GM19351 (cell line): ENCODE data around the gene OPHN1.
"Not testable (repeated sequence)": the region's sequence is repeated elsewhere in the genome, so short reads cannot be mapped to it uniquely, and the experiment has no call there.

Source experiments
- ATAC-seq: cut with Tn5 transposase; IDR thresholded peaks from one replicate; pipeline ENCODE4 v1.9.1; 2021; ENCODE audit warnings: mild to moderate bottlenecking, moderate library complexity; ENCODE audit not compliant: unreplicated experiment

OPHN1 gene

DNA sequence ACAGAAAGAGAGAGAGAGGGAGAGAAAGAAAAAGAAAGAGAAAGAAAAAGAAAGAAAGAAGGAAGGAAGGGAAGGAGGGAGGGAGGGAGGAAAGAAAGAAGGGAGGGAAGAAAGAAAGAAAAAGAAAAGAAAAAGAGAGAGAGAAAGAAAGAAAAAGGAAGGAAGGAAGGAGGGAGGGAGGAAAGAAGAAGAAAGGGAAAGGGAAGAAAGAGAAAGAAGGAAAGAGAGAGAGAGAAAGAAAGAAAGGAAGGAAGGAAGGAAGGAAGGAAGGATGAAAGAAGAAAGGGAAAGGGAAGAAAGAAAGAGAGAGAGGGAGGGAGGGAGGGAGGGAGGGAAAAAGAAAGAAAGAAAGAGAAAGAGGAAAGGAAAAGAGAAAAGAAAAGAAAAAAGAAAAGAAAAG lies 10.8 kb downstream of the OPHN1 start:
- no peak for ATAC-seq

DNA sequence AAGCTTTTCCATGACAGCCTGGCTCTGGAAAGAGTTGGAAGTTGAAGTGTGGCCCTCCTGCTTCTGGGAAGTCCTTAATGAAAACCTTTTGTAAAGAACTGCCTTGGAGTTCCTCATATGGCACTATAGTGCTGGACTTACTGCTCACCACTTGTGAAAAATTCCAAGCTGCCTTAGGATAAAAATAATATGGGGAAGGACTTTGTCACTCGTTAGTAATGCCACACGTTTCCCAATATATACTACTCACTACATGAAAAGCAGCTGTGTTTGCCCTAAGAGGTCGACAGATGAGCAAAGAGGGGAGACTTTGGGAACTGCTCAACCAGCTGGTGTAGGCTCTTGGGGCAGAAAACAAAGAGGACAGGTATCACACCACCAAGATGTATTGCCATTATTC lies 11.7 kb downstream of the OPHN1 start:
- ATAC-seq = no peak

DNA sequence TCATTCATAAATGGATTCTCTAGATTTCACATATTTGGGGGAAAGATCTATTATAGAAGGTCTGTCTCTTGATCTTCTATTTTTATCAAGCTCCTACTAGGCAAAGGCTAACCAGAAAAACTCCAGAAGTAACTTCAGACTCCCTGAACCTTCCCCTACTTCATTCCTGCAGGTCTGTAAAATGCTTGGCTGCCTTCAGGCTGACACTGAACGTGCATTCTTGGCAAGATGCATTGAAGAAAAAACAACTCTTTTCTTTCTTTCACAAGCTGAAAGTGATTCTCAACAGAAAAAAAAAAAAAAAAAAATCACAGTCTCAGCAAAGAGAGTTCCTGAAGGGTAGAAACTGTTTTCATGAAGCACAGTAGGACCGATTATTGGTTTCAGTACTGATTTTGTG lies 12.7 kb downstream of the OPHN1 start:
- ATAC-seq = no peak

- no peak for ATAC-seq
Measured at GRCh38 chrX:68419975-68420374, 13.3 kb downstream of the OPHN1 start.

DNA sequence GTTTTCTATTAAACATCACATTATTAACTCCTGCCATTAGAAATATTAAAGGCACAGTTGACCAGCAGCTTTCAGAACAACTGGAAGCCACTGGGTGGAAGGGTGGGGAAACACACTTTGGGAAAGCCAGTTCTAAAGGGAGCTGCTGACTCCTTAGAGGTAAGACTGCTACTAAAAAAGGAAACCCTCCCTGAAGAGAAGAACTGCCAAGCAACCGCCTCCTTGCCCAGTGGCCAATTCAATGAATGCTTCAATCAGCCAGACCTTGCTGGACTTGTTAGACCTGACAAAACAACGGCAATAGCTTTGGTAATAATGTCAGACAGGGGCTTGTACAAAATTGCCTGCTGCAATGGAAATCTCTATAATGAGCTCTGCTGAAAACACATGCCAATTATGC lies 15.6 kb downstream of the OPHN1 start:
- no peak for ATAC-seq

DNA sequence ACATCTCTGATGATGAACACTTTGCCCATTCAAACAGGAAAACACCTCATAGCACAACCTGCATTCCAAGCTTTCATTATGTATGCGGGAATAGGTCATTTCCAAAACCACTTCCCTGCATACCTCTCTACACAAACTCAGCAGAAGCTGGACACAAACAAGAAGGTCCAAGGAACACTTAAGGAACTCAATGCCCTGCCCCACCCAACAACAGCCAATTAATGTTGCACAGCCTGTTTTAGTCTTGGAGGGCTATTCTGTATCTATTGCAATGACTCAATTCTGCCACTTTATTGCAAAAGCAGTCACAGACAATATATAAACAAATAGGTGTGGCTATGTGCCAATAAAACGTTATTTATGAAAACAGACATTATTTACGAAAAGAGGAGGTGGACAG lies 16.7 kb downstream of the OPHN1 start:
- no peak for ATAC-seq

DNA sequence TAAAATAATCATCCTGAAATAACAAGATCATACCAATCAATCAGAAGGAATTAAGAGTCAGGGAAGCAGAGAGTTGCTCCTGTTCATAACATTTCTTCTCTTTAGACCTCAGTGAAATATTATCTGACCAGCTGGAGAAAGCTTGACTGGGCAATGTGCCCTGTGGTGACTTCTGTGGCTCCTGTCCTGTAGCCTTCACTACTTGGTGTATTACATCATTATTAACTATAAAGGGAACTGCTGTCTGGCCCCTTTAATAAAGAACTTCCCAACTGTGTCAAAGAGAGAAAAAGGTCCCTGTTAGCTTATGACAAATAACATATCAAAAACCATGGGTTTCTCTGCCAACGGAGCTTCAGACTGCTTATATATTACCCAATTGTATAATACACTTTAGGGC lies 18.0 kb downstream of the OPHN1 start:
- ATAC-seq = no peak

DNA sequence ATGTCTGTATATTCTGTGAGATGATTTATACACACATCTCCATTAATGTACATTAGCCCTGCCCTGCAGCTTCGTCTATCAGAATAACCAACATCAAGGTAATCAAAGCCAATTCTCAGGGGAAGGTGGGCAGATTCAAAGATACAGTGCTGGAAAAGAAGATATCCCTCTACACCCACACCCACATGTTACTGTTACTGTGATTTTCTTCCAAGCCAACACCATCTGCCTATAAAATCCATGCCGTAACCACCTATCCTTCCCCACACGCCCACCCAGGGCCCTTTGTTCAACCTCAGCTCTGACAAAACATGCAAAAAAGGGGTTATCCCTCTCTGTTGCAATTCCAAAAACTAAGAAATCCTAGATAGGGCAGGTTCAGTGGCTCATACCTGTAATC lies 20.0 kb downstream of the OPHN1 start:
- no peak for ATAC-seq

- ATAC-seq = no peak
Measured at GRCh38 chrX:68411729-68412128, 21.6 kb downstream of the OPHN1 start.

DNA sequence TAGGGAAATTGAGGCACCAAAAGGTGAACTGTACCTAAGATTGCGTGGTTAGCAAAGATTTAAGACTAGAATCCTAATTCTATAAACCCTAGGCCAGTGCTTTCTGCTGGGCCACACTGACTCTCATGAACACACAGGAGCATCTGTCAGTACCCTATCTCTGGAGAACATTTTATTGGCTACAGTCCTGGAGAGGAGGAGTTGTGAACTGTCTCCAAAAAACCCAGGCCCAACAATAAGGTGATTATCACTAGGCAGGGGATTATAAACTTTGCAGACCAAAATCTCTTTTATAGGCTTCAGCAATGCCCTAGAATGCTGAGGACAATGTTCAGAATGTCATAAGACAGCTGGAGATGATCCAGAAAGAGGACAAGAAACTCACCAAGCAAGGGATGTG lies 24.1 kb downstream of the OPHN1 start:
- no peak for ATAC-seq

DNA sequence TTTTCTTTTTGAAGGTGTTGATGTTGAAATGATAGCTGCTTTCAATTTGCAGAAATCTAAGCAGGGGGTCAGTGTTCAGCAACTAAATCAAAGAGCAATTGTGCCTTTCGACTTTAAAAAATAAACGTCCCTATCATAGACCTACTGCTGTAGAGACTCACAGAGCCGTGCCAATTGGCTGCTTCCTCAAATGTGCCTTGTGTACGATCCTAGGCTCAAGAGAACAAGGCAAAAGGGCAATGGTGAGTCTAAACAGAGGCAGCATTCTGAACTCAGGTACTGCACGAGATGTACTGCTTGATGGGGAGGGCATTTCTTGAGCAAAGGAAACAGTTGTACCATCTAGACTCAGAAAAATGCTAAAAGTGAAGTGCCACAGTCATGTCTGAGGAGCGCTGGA lies 29.8 kb downstream of the OPHN1 start:
- no peak for ATAC-seq

DNA sequence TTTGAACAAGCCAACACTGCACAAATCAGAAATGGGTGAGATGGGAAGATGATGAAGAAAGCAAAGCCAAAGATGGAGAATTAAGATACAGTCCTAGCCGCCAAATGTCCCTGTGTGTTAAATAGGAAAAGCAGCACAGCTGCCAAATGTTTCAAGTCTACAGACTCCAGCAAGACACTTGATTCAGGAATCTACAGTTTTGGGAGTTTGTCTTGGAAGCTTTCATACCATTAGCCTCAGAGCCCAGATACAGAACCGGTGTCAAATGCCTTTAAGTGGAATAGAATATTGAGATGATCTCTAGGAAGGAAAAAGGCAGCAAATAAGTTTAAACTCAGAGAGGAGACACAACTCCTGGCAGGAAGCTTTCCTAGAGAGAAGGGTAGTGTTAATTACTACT lies 30.3 kb downstream of the OPHN1 start:
- ATAC-seq = no peak

- ATAC-seq = no peak
Measured at GRCh38 chrX:68402094-68402493, 31.2 kb downstream of the OPHN1 start.

- no peak for ATAC-seq
Measured at GRCh38 chrX:68398291-68398690, 35.0 kb downstream of the OPHN1 start.

DNA sequence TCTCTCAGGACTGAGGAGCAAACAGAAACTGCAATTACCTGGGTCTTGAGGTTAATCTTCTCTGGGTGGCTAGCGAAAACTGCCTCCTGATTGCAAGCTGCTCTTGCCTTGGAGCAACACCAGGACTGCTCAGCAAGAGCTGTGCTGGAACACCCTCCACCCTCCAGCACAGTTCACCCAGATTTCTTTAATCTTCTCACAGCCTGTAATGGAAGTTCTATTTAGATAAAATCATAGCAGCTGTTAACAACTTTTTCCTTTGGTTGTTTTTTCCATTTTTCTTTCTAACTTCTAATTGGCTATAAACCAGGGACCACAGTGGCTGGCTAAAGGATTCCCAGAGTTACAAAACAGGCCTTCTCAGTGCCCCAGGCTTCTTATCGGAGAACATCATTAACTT lies 36.3 kb downstream of the OPHN1 start:
- ATAC-seq = no peak

- ATAC-seq = not testable (repeated sequence)
Measured at GRCh38 chrX:68389419-68389960, 43.8 kb downstream of the OPHN1 start.

DNA sequence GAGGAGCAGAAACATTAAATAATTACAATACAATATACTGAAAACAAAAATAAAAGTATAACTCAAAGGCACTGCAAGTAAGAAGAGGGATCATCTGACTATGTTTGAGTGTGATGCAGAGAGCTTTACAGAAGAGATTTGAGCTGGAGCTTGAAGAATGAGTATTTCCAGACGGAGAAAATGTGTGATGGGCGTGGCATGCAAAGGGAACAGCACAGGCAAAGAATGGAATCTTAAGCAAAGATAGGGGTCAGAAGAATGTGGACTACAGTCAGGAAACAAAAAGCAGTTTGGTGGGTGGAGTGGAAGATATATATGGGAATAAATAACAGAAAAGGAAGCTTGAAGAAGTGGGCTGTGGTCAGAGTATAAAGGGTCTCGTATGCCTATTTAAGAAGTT lies 45.5 kb downstream of the OPHN1 start:
- no peak for ATAC-seq

DNA sequence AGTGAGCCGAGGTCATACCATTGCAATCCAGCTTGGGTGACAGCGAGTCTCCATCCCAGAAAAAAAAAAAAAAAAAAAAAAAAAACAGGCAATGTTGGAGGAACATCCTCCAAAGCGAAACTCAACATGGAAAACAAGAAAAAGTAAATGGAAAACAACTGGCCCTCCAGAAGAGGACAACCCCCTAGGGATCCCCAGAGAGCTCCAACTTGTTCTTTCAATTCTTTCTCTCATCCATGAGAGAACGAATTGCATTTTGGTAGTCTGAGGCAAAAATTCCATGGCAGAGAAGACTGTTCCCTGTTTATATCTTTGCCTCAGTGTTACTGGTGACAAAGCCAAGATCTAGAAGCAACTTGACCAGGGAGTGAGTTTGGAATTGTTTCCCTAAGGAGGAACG lies 49.8 kb downstream of the OPHN1 start:
- no peak for ATAC-seq

- ATAC-seq = not testable (repeated sequence)
Measured at GRCh38 chrX:68377579-68377978, 55.7 kb downstream of the OPHN1 start.

DNA sequence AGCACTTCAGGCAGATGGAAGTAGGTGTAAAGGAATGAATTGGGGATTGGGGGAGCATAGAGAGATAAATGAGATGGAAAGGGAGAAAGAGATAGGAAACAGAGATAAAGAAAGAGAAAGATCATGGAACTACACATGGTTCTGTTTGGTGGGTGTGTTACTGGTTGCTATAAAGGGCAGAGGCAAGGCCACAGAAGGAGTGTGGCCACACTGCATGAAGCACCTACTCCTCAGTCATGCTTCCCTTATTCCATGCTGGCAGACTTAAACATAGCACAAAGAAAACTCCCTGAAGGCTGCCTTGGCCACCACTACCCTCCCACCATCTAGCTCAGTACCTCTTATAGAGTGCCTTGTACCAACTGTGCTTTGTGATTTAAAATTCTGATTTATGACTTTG lies 56.9 kb downstream of the OPHN1 start:
- no peak for ATAC-seq

DNA sequence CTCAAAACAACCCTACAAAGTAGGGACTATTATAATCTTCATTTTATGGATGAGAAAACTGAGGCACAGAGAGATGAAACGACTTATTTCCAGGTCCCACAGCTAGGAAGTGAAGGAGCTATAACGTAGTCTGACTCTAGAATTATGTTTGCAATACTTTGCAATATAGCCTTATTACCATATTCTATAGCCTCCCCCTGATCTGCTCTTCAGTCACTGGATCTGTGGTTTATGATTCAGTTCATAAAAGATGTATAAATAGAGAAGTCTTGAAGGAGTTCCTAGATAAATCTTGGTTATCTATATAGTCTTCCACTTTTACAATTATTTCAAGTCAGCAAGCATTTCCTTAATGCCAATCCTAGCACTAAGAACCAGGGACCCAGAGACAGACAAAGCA lies 57.5 kb downstream of the OPHN1 start:
- ATAC-seq = no peak

GRCh38 chrX:68372665-68373064 lies 60.6 kb downstream of the OPHN1 start:
- no peak for ATAC-seq

DNA sequence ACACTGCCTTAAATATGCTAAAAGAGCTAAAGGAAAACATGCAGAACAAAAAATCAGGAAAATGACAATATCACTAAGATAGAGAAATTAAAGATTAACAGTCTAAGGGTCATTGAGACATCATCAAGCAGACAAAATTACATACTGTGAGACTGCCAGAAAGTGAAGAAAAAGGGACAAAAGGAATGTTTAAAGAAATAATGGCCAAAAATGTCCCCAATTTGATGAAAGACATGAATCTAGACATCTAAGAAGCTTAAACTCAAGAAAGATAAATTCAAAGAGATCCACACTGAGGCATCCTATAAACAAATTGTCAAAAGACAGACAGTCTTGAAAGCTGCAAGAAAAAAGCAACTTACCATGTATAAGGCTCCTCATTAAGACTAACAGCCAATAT lies 63.7 kb downstream of the OPHN1 start:
- no peak for ATAC-seq

GRCh38 chrX:68365341-68365740 lies 68.0 kb downstream of the OPHN1 start:
- no peak for ATAC-seq
